ENCODE data around the gene MYRFL.

GRCh38 chr12:69843608-69844007 is 18.6 kb downstream of the MYRFL start:
- no peak for TF ChIP-seq CTCF (IDR thresholded peaks at IDR 0.05)
- no peak for TF ChIP-seq POLR2A (IDR thresholded peaks at IDR 0.05)
